GM21786 (cell line): ENCODE results near the gene NTRK2.
A peak's percentile ranks its signal among the peaks of the same experiment; 100 is the strongest.

ENCODE experiments used
- ATAC-seq: cut with Tn5 transposase; IDR thresholded peaks from one replicate; pipeline ENCODE4 v1.9.1; 2021; ENCODE audit not compliant: unreplicated experiment

Gene NTRK2

GRCh38 chr9:84812847-84813246, 143.3 kb downstream of the NTRK2 start:
- ATAC-seq = no peak

GRCh38 chr9:84815554-84815953, 146.0 kb downstream of the NTRK2 start:
- no peak for ATAC-seq

- no peak for ATAC-seq
Observed at GRCh38 chr9:84817038-84817437, 147.5 kb downstream of the NTRK2 start.

- ATAC-seq = no peak
Observed at GRCh38 chr9:84818791-84819190, 149.3 kb downstream of the NTRK2 start.

GRCh38 chr9:84819491-84819991, 150.0 kb downstream of the NTRK2 start:
- ATAC-seq = no peak

- no peak for ATAC-seq
Observed at GRCh38 chr9:84821431-84821830, 151.9 kb downstream of the NTRK2 start.

- no peak for ATAC-seq
Observed at GRCh38 chr9:84822589-84823233, 153.2 kb downstream of the NTRK2 start.

- ATAC-seq = peak; percentile 48
Observed at GRCh38 chr9:84823421-84824271, 154.1 kb downstream of the NTRK2 start.

GRCh38 chr9:84827216-84827765, 157.8 kb downstream of the NTRK2 start:
- ATAC-seq = no peak

GRCh38 chr9:84828046-84828445, 158.5 kb downstream of the NTRK2 start:
- ATAC-seq = no peak

GRCh38 chr9:84829471-84829870, 159.9 kb downstream of the NTRK2 start:
- ATAC-seq = no peak

GRCh38 chr9:84829997-84830696, 160.6 kb downstream of the NTRK2 start:
- no peak for ATAC-seq

GRCh38 chr9:84831377-84831776, 161.8 kb downstream of the NTRK2 start:
- no peak for ATAC-seq

- no peak for ATAC-seq
Observed at GRCh38 chr9:84832453-84832852, 162.9 kb downstream of the NTRK2 start.

GRCh38 chr9:84834426-84834825, 164.9 kb downstream of the NTRK2 start:
- no peak for ATAC-seq

- no peak for ATAC-seq
Observed at GRCh38 chr9:84835745-84836144, 166.2 kb downstream of the NTRK2 start.

- no peak for ATAC-seq
Observed at GRCh38 chr9:84838879-84839278, 169.3 kb downstream of the NTRK2 start.

GRCh38 chr9:84839541-84839940, 170.0 kb downstream of the NTRK2 start:
- no peak for ATAC-seq

- ATAC-seq = no peak
Observed at GRCh38 chr9:84841931-84842330, 172.4 kb downstream of the NTRK2 start.

- no peak for ATAC-seq
Observed at GRCh38 chr9:84843175-84843824, 173.8 kb downstream of the NTRK2 start.
